Ascending aorta (tissue), 2 donors: ENCODE data around the gene ALPP. TPM values are rescaled to one million over a fixed set of nuclear protein-coding genes. Genes with fewer than 3 reads are reported as not detected.

ENCODE experiments used
- DNase-seq, 2 donors: peaks; one replicate each; pipeline ENCODE4 v3.0.0-alpha.2; 2019; ENCODE audit warnings: low spot score in 2 of 2
- H3K27ac ChIP-seq, 2 donors: fragments of 200-600 bp; sonication (generic); one replicate each; pipeline ENCODE4 v1.5.1; 2016 to 2017; ENCODE audit warnings: mild to moderate bottlenecking in 1 of 2
- H3K27me3 ChIP-seq: fragments of 200-600 bp; sonication (generic); one replicate; pipeline ENCODE4 v1.5.1; 2017
- H3K36me3 ChIP-seq, 2 donors: fragments of 200-600 bp; sonication (generic); one replicate each; pipeline ENCODE4 v1.5.1; 2016
- H3K4me1 ChIP-seq, 2 donors: fragments of 200-600 bp; sonication (generic); one replicate each; pipeline ENCODE4 v1.5.1; 2016 to 2017; ENCODE audit warnings: mild to moderate bottlenecking in 1 of 2
- H3K4me3 ChIP-seq, 2 donors: fragments of 200-600 bp; sonication (generic); one replicate each; pipeline ENCODE4 v1.5.1; 2016 to 2017; ENCODE audit warnings: mild to moderate bottlenecking in 1 of 2
- H3K9me3 ChIP-seq, 2 donors: fragments of 200-600 bp; sonication (generic); one replicate each; pipeline ENCODE4 v1.5.1; 2016
- intact Hi-C: fragments of 100-400 bp; cut with DNase I; formaldehyde crosslinking; loops from one replicate; pipeline ENCODE4 v1.15.1; 2023
- total RNA-seq: library from RNA; depleted of rRNA; stranded (reverse); fragments of >200 nt; gene quantifications from one replicate; pipeline ENCODE4 v1.1.0, GENCODE V29; 2016
- TF ChIP-seq, protein P1 (sequence below), 3 experiments: fragments of 200-600 bp in 2 of 3; fragments of 450-650 bp in 1 of 3; sonication (generic) in 2 of 3; IDR thresholded peaks; one replicate each; pipeline ENCODE4 v1.5.1; 2016 to 2019; ENCODE audit warnings: antibody characterized with exemption in 3 of 3, mild to moderate bottlenecking in 1 of 3, moderate library complexity in 1 of 3

Gene ALPP
- total RNA-seq, 1 donor from 2014 or later: not detected

DNA sequence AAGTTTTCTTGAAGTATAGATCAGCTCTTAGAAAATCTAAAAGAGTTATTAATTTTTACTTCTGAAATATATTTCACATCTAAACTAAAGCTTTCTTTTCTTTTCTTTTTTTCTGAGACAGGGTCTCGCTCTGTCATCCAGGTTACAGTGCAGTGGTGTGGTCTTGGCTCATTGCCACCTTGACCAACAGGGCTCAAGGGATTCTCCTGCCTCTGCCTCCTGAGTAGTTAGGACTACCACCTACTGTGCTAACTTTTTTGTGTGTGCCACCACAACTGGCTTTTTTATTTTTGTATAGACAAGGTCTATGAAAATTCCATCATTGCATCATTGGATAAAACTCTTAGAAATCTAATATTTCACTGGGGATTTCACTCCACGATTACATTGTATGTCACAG is 18.1 kb downstream of the ALPP start:
- DNase-seq: no peak
- Histone ChIP-seq H3K9me3 (no peaks in the 10 kb centered on the region), H3K27me3 (no peaks in the 10 kb centered on the region), H3K4me3 (no peak overlapping the region), H3K4me1 (no peaks in the 10 kb centered on the region), H3K36me3 (no peaks in the 10 kb centered on the region), H3K27ac (no peak overlapping the region)
- intact Hi-C loops: no loop called here
- TF ChIP-seq, protein P1, sequence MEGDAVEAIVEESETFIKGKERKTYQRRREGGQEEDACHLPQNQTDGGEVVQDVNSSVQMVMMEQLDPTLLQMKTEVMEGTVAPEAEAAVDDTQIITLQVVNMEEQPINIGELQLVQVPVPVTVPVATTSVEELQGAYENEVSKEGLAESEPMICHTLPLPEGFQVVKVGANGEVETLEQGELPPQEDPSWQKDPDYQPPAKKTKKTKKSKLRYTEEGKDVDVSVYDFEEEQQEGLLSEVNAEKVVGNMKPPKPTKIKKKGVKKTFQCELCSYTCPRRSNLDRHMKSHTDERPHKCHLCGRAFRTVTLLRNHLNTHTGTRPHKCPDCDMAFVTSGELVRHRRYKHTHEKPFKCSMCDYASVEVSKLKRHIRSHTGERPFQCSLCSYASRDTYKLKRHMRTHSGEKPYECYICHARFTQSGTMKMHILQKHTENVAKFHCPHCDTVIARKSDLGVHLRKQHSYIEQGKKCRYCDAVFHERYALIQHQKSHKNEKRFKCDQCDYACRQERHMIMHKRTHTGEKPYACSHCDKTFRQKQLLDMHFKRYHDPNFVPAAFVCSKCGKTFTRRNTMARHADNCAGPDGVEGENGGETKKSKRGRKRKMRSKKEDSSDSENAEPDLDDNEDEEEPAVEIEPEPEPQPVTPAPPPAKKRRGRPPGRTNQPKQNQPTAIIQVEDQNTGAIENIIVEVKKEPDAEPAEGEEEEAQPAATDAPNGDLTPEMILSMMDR (IDR thresholded peaks at IDR 0.05): no peak

DNA sequence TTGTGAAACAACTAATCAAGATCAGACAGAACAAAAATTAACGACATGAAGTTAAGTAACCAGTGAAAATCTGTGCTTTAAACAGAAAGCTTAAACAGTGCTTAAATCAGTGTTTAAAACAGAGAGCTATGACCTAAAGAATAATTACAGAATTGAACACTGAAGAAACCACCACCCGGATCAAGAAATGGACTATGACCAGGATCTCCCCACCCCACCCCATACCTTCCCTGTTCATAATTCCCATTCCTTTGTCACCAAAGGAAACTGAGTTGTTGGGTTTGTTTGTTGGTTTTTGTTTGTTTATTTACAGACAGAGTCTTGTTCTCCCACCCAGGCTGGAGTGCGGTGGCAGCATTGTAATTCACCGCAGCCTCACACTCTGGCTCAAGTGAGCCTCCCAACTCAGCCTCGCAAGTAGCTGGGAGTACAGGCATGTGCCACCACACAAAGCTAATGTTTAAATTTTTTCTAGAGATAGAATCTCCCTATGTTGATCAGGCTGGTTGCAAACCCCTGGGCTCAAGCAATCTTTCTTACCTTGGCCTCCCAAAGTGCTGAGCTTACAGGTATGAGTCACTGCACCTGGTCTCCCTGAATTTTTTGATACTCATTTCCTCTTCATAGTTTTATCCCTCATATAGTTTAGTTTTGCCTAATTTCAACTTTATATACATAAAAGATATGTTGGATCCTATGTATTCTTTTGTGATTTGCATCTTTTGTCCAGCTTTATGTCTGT is 19.9 kb downstream of the ALPP start:
- intact Hi-C loops: no loop called here
- Histone ChIP-seq H3K27ac (no peak overlapping the region), H3K36me3 (no peaks in the 10 kb centered on the region), H3K4me1 (no peaks in the 10 kb centered on the region), H3K9me3 (no peaks in the 10 kb centered on the region), H3K4me3 (no peak overlapping the region), H3K27me3 (no peaks in the 10 kb centered on the region)
- no peak for DNase-seq
- TF ChIP-seq, protein P1 (IDR thresholded peaks at IDR 0.05): no peak

DNA sequence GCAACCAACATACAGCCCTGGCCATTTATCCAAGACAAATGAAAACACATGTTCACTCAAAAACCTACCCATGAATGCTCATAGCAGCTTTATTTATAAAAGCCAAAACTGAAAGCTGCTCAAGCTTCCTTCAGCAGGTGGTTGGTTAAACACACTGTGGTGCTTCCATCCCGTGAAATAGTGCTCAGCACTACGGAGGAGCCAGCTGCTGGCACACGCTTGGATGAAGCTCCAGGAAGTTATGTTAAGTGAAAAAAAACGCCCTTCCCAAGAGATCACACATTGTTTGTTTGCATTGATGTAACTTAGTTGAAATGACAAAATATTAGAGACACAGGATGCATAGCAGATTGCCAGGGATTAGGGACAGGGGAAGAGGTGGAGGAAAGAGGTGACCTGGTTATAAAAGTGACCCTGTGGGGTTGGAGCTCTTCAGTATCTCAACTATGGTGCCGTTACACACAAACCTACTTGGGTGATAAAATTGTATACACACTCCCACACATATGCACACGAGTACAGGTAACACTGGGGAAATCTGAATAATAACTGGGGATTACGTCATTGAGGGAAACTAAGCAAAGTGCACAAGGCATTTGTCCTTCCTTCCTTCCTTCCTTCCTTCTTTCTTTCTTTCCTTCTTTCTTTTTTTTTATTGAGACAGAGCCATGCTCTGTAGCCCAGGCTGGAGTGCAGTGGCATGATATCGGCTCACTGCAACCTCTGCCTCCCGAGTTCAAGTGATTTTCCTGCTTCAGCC is 21.9 kb downstream of the ALPP start:
- Histone ChIP-seq H3K36me3 (no peaks in the 10 kb centered on the region), H3K4me1 (no peaks in the 10 kb centered on the region), H3K27me3 (no peaks in the 10 kb centered on the region), H3K4me3 (no peak overlapping the region), H3K9me3 (no peaks in the 10 kb centered on the region), H3K27ac (no peak overlapping the region)
- TF ChIP-seq, protein P1 (IDR thresholded peaks at IDR 0.05): no peak
- intact Hi-C loops: no loop called here
- DNase-seq: no peak

DNA sequence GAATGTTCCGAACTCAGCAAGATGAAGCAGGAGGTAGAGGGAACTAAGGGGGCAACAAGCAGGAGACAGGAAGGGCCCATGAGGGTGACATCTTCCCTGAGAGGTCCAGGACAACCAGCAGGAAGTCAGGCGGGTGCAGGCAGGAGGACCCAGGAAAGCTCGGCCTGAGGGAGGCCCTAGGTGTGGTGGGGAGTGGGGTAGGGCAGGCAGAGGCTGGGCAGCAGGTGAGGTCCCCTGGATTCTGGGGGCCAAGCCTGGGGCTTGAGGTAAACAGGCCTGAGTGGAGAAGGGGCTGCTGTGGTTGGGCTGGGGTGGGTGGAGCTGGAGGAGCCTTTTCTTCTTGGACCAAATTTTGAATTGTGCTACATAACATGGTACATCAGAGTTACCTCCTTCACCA is 24.0 kb downstream of the ALPP start:
- Histone ChIP-seq H3K4me1 (no peaks in the 10 kb centered on the region), H3K27ac (no peak overlapping the region), H3K4me3 (no peak overlapping the region), H3K27me3 (no peaks in the 10 kb centered on the region), H3K9me3 (no peaks in the 10 kb centered on the region), H3K36me3 (no peaks in the 10 kb centered on the region)
- DNase-seq: no peak
- intact Hi-C loops: no loop called here
- TF ChIP-seq, protein P1 (IDR thresholded peaks at IDR 0.05): no peak

DNA sequence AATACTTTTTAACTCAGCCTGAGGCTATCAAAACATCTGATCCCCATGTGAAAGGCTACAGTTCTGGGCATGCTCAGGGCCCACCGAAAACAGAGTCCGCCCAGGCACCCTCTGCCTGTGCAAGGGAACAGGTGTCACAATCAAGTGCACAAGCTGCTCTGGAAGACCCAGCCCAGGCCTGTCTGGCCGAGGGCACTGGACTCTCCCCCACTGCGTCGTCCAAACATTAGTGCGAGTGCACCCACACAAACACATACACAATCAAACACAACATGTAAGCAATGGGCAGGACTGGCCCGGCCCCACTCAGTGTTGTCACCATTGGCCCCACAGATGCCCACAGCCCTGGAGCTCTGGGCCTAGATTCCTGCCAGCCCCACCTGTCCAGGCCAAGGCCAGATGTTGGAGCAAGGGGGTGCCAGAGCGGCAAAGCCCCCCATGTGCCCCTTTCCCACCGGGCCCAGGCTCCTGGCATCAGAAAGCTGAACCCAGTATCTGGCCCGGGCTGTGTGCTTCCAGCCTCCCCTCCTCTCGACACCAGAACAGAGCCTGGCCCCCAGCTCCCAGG is 27.5 kb downstream of the ALPP start:
- no peak overlapping the region for H3K27ac ChIP-seq
- H3K27me3 ChIP-seq: no peaks in the 10 kb centered on the region
- no peak for DNase-seq
- H3K9me3 ChIP-seq: no peaks in the 10 kb centered on the region
- intact Hi-C loops: no loop called here
- no peak overlapping the region for H3K4me3 ChIP-seq
- H3K4me1 ChIP-seq: no peaks in the 10 kb centered on the region
- TF ChIP-seq, protein P1 (IDR thresholded peaks at IDR 0.05): no peak
- no peaks in the 10 kb centered on the region for H3K36me3 ChIP-seq
